Stimulated activated naive B cell treated with anti-CD40 and anti-IgM and Interleukin-4, amounts not matched to agents 10 μg/mL and 1 μg/mL and 100 μg/mL, for 72 hours (primary cell): ENCODE data around the gene BDNF.

Source experiments
- ATAC-seq, 2 donors: fragments of 150-1000 bp; cut with Tn5 transposase; replicated peaks; 2 replicates each; pipeline ENCODE4 v1.10.0; 2021; ENCODE audit warnings: moderate library complexity in 1 of 2
- DNase-seq: peaks from one replicate; pipeline ENCODE4 v3.0.0; 2021
- H3K27ac Mint-ChIP-seq: one replicate; pipeline ENCODE4 v1.8.0; 2022; ENCODE audit warnings: mild to moderate bottlenecking, mixed read lengths
- H3K27me3 Mint-ChIP-seq, 2 donors: one replicate each; pipeline ENCODE4 v1.8.0; 2022; ENCODE audit warnings: mixed read lengths in 2 of 2
- H3K36me3 Mint-ChIP-seq, 2 donors: one replicate each; pipeline ENCODE4 v1.8.0; 2022; ENCODE audit warnings: mixed read lengths in 2 of 2, mild to moderate bottlenecking in 1 of 2
- H3K4me1 Mint-ChIP-seq, 2 donors: one replicate each; pipeline ENCODE4 v1.8.0; 2022; ENCODE audit warnings: mixed read lengths in 2 of 2, mild to moderate bottlenecking in 1 of 2
- H3K4me3 Mint-ChIP-seq, 2 donors: one replicate each; pipeline ENCODE4 v1.8.0; 2022; ENCODE audit warnings: mild to moderate bottlenecking in 2 of 2, mixed read lengths in 2 of 2, moderate library complexity in 1 of 2
- H3K9me3 Mint-ChIP-seq, 2 donors: one replicate each; pipeline ENCODE4 v1.8.0; 2022; ENCODE audit warnings: mixed read lengths in 2 of 2, mild to moderate bottlenecking in 1 of 2

BDNF gene

GRCh38 chr11:27718346-27718862 is 18.1 kb upstream of the BDNF start:
- Mint-ChIP-seq H3K27ac (peak overlapping the region; percentile 79), H3K4me1 (peaks cover 0 to 18% of the 10 kb centered on the region in 2 donors), H3K27me3 (peaks cover 52 to 71% of the 10 kb centered on the region in 2 donors), H3K4me3 (peak overlapping the region in 1 of 2 donors; percentile 29), H3K9me3 (peaks cover 5 to 7% of the 10 kb centered on the region in 2 donors), H3K36me3 (peaks cover 4 to 17% of the 10 kb centered on the region in 2 donors)
- DNase-seq: no peak
- ATAC-seq: no peak

- DNase-seq (no peak), ATAC-seq (no peak)
- Mint-ChIP-seq H3K27ac (no peak overlapping the region), H3K4me3 (no peak overlapping the region), H3K9me3 (peaks cover 5 to 7% of the 10 kb centered on the region in 2 donors), H3K4me1 (peaks cover 0 to 13% of the 10 kb centered on the region in 2 donors), H3K36me3 (peaks cover 4 to 17% of the 10 kb centered on the region in 2 donors), H3K27me3 (peaks cover 46 to 68% of the 10 kb centered on the region in 2 donors)
Observed at GRCh38 chr11:27717801-27718229, 17.6 kb upstream of the BDNF start.

GRCh38 chr11:27717377-27717776 is 17.1 kb upstream of the BDNF start:
- Mint-ChIP-seq H3K27me3 (peaks cover 44 to 67% of the 10 kb centered on the region in 2 donors), H3K9me3 (peaks cover 5 to 7% of the 10 kb centered on the region in 2 donors), H3K27ac (no peak overlapping the region), H3K4me3 (no peak overlapping the region), H3K36me3 (peaks cover 4 to 17% of the 10 kb centered on the region in 2 donors), H3K4me1 (peaks cover 0 to 13% of the 10 kb centered on the region in 2 donors)
- no peak for ATAC-seq
- no peak for DNase-seq

GRCh38 chr11:27716835-27717234 is 16.6 kb upstream of the BDNF start:
- no peak for ATAC-seq
- no peak overlapping the region for H3K27ac Mint-ChIP-seq
- peaks cover 0 to 9% of the 10 kb centered on the region in 2 donors for H3K4me1 Mint-ChIP-seq
- no peak for DNase-seq
- no peak overlapping the region for H3K4me3 Mint-ChIP-seq
- H3K36me3 Mint-ChIP-seq: peaks cover 4 to 17% of the 10 kb centered on the region in 2 donors
- peaks cover 40 to 61% of the 10 kb centered on the region in 2 donors for H3K27me3 Mint-ChIP-seq
- H3K9me3 Mint-ChIP-seq: peaks cover 5 to 7% of the 10 kb centered on the region in 2 donors

- peaks cover 4 to 7% of the 10 kb centered on the region in 2 donors for H3K9me3 Mint-ChIP-seq
- ATAC-seq (no peak), DNase-seq (no peak)
- no peak overlapping the region for H3K4me3 Mint-ChIP-seq
- peaks cover 4 to 15% of the 10 kb centered on the region in 2 donors for H3K36me3 Mint-ChIP-seq
- H3K27me3 Mint-ChIP-seq: peaks cover 37 to 55% of the 10 kb centered on the region in 2 donors
- no peak overlapping the region for H3K27ac Mint-ChIP-seq
- peaks cover 0 to 9% of the 10 kb centered on the region in 2 donors for H3K4me1 Mint-ChIP-seq
Observed at GRCh38 chr11:27716216-27716615, 16.0 kb upstream of the BDNF start.

GRCh38 chr11:27711725-27712124 is 11.5 kb upstream of the BDNF start:
- no peak for DNase-seq
- H3K27me3 Mint-ChIP-seq: peaks cover 0 to 21% of the 10 kb centered on the region in 2 donors
- no peaks in the 10 kb centered on the region for H3K36me3 Mint-ChIP-seq
- H3K27ac Mint-ChIP-seq: no peak overlapping the region
- no peak overlapping the region for H3K4me3 Mint-ChIP-seq
- no peaks in the 10 kb centered on the region for H3K4me1 Mint-ChIP-seq
- no peak for ATAC-seq
- no peaks in the 10 kb centered on the region for H3K9me3 Mint-ChIP-seq

- no peak overlapping the region for H3K4me3 Mint-ChIP-seq
- peaks cover 5 to 27% of the 10 kb centered on the region in 2 donors for H3K27me3 Mint-ChIP-seq
- no peak overlapping the region for H3K27ac Mint-ChIP-seq
- H3K4me1 Mint-ChIP-seq: no peaks in the 10 kb centered on the region
- no peaks in the 10 kb centered on the region for H3K9me3 Mint-ChIP-seq
- no peaks in the 10 kb centered on the region for H3K36me3 Mint-ChIP-seq
- ATAC-seq (no peak), DNase-seq (no peak)
Observed at GRCh38 chr11:27710536-27710935, 10.3 kb upstream of the BDNF start.

GRCh38 chr11:27707676-27708075 is 7.4 kb upstream of the BDNF start:
- Mint-ChIP-seq H3K4me1 (no peaks in the 10 kb centered on the region), H3K9me3 (no peaks in the 10 kb centered on the region), H3K27ac (no peak overlapping the region), H3K27me3 (peaks cover 20 to 26% of the 10 kb centered on the region in 2 donors), H3K36me3 (no peaks in the 10 kb centered on the region), H3K4me3 (no peak overlapping the region)
- DNase-seq: no peak
- ATAC-seq: no peak

GRCh38 chr11:27705873-27706820 is 5.9 kb upstream of the BDNF start:
- peaks cover 32 to 34% of the 10 kb centered on the region in 2 donors for H3K27me3 Mint-ChIP-seq
- no peaks in the 10 kb centered on the region for H3K36me3 Mint-ChIP-seq
- H3K9me3 Mint-ChIP-seq: no peaks in the 10 kb centered on the region
- H3K27ac Mint-ChIP-seq: no peak overlapping the region
- no peak overlapping the region for H3K4me3 Mint-ChIP-seq
- peaks cover 4 to 5% of the 10 kb centered on the region in 2 donors for H3K4me1 Mint-ChIP-seq
- ATAC-seq (peak in 1 of 2 donors; percentile 45), DNase-seq (no peak)

GRCh38 chr11:27703481-27703880 is 3.2 kb upstream of the BDNF start:
- ATAC-seq (no peak), DNase-seq (no peak)
- H3K27ac Mint-ChIP-seq: no peak overlapping the region
- H3K27me3 Mint-ChIP-seq: peaks cover 53 to 57% of the 10 kb centered on the region in 2 donors
- peaks cover 19 to 28% of the 10 kb centered on the region in 2 donors for H3K4me1 Mint-ChIP-seq
- H3K36me3 Mint-ChIP-seq: no peaks in the 10 kb centered on the region
- no peaks in the 10 kb centered on the region for H3K9me3 Mint-ChIP-seq
- H3K4me3 Mint-ChIP-seq: no peak overlapping the region

- H3K4me1 Mint-ChIP-seq: peaks cover 19 to 29% of the 10 kb centered on the region in 2 donors
- H3K27me3 Mint-ChIP-seq: peaks cover 53 to 56% of the 10 kb centered on the region in 2 donors
- DNase-seq (no peak), ATAC-seq (no peak)
- H3K9me3 Mint-ChIP-seq: no peaks in the 10 kb centered on the region
- H3K4me3 Mint-ChIP-seq: no peak overlapping the region
- no peak overlapping the region for H3K27ac Mint-ChIP-seq
- H3K36me3 Mint-ChIP-seq: no peaks in the 10 kb centered on the region
Observed at GRCh38 chr11:27702811-27703210, 2.6 kb upstream of the BDNF start.

- peak overlapping the region; percentile 81 to 85 for H3K4me3 Mint-ChIP-seq
- H3K9me3 Mint-ChIP-seq: no peaks in the 10 kb centered on the region
- H3K27ac Mint-ChIP-seq: peak overlapping the region; percentile 79
- ATAC-seq (peak in 1 of 2 donors; percentile 33), DNase-seq (no peak)
- no peaks in the 10 kb centered on the region for H3K36me3 Mint-ChIP-seq
- H3K27me3 Mint-ChIP-seq: peaks cover 60% of the 10 kb centered on the region in 2 donors
- H3K4me1 Mint-ChIP-seq: peaks cover 19 to 29% of the 10 kb centered on the region in 2 donors
Observed at GRCh38 chr11:27701355-27702105, 1.3 kb upstream of the BDNF start.

- peaks cover 55 to 63% of the 10 kb centered on the region in 2 donors for H3K27me3 Mint-ChIP-seq
- peak overlapping the region; percentile 36 to 53 for H3K4me3 Mint-ChIP-seq
- H3K4me1 Mint-ChIP-seq: peaks cover 19 to 29% of the 10 kb centered on the region in 2 donors
- DNase-seq: no peak
- no peaks in the 10 kb centered on the region for H3K36me3 Mint-ChIP-seq
- no peaks in the 10 kb centered on the region for H3K9me3 Mint-ChIP-seq
- peak overlapping the region; percentile 9 for H3K27ac Mint-ChIP-seq
- no peak for ATAC-seq
Observed at GRCh38 chr11:27699926-27700350, 317 bp downstream of the BDNF start.
